ENCODE measurements around the gene TIE1. TPM values are rescaled to one million over a fixed set of nuclear protein-coding genes. Genes with fewer than 3 reads are reported as not detected.

Gene TIE1
- total and polyA plus RNA-seq, 9 donors: 6.4 to 29.3 (median 11.5) TPM

GRCh38 chr1:43314233-43314632 is 13.5 kb downstream of the TIE1 start:
- H3K27ac ChIP-seq: no peak overlapping the region
- no peaks in the 10 kb centered on the region for H3K9me3 ChIP-seq
- WGBS, 3 donors: 93 to 96% (median 94%) methylated on average over 5 of the region's 5 CpGs
- intact Hi-C loops (cut with DNase I): no loop called here
- no peaks in the 10 kb centered on the region for H3K27me3 ChIP-seq
- no peaks in the 10 kb centered on the region for H3K4me1 ChIP-seq (ENCODE audit: insufficient read depth)
- H3K36me3 ChIP-seq: no peaks in the 10 kb centered on the region
- no peak for TF ChIP-seq CTCF (IDR thresholded peaks at IDR 0.05)
- no peak for TF ChIP-seq EP300 (IDR thresholded peaks at IDR 0.05)
- no peak for TF ChIP-seq POLR2A (IDR thresholded peaks at IDR 0.05)
- H3K4me3 ChIP-seq: no peak overlapping the region
- DNase-seq: no peak

- 80 to 94% (median 91%) methylated on average over 3 of the region's 3 CpGs for WGBS, 3 donors
- no peaks in the 10 kb centered on the region for H3K9me3 ChIP-seq
- TF ChIP-seq POLR2A (IDR thresholded peaks at IDR 0.05): no peak
- TF ChIP-seq CTCF (IDR thresholded peaks at IDR 0.05): no peak
- TF ChIP-seq EP300 (IDR thresholded peaks at IDR 0.05): no peak
- intact Hi-C loops (cut with DNase I): no loop called here
- no peaks in the 10 kb centered on the region for H3K27me3 ChIP-seq
- H3K4me1 ChIP-seq (ENCODE audit: insufficient read depth): no peaks in the 10 kb centered on the region
- H3K27ac ChIP-seq: no peak overlapping the region
- DNase-seq: no peak
- H3K4me3 ChIP-seq: no peak overlapping the region
- H3K36me3 ChIP-seq: no peaks in the 10 kb centered on the region
Measured at GRCh38 chr1:43315481-43315880, 14.7 kb downstream of the TIE1 start.

GRCh38 chr1:43315963-43316737 is 15.4 kb downstream of the TIE1 start:
- Histone ChIP-seq H3K27me3 (no peaks in the 10 kb centered on the region), H3K4me3 (no peak overlapping the region), H3K4me1 (ENCODE audit: insufficient read depth) (no peaks in the 10 kb centered on the region), H3K27ac (no peak overlapping the region), H3K36me3 (no peaks in the 10 kb centered on the region), H3K9me3 (no peaks in the 10 kb centered on the region)
- WGBS, 3 donors: 88 to 92% (median 88%) methylated on average over 10 of the region's 10 CpGs
- TF ChIP-seq CTCF (IDR thresholded peaks at IDR 0.05) (no peak), POLR2A (IDR thresholded peaks at IDR 0.05) (no peak), EP300 (IDR thresholded peaks at IDR 0.05) (no peak)
- DNase-seq: no peak
- intact Hi-C loops (cut with DNase I): no loop called here

GRCh38 chr1:43316738-43317520 is 16.1 kb downstream of the TIE1 start:
- DNase-seq: peak in 1 of 5 donors; percentile 19
- Histone ChIP-seq H3K36me3 (no peaks in the 10 kb centered on the region), H3K4me1 (ENCODE audit: insufficient read depth) (no peaks in the 10 kb centered on the region), H3K27ac (no peak overlapping the region), H3K4me3 (no peak overlapping the region), H3K9me3 (no peaks in the 10 kb centered on the region), H3K27me3 (no peaks in the 10 kb centered on the region)
- no peak for TF ChIP-seq CTCF (IDR thresholded peaks at IDR 0.05)
- TF ChIP-seq POLR2A (IDR thresholded peaks at IDR 0.05): no peak
- no peak for TF ChIP-seq EP300 (IDR thresholded peaks at IDR 0.05)
- WGBS, 3 donors: 85 to 86% (median 86%) methylated on average over 16 of the region's 16 CpGs
- intact Hi-C loops (cut with DNase I): no loop called here

Measured in ovary (tissue), 9 donors.